OCI-LY1 (cell line): ENCODE data around the gene P4HB.

Experiments
- EZH2 ChIP-seq: fragments of 200-600 bp; sonication (generic), shearing (Covaris generic); IDR thresholded peaks from 2 replicates; pipeline ENCODE4 v1.8.0; 2017; ENCODE audit warnings: borderline replicate concordance, mixed run types, mild to moderate bottlenecking, antibody characterized with exemption, low read length, moderate library complexity, mixed read lengths
- TF ChIP-seq, protein P1 (sequence below): fragments of 200-600 bp; sonication (generic), shearing (Covaris generic); IDR thresholded peaks from 2 replicates; pipeline ENCODE4 v1.5.1; 2017; ENCODE audit warnings: mild to moderate bottlenecking, antibody characterized with exemption, low read length, moderate library complexity, mixed read lengths

DNA sequence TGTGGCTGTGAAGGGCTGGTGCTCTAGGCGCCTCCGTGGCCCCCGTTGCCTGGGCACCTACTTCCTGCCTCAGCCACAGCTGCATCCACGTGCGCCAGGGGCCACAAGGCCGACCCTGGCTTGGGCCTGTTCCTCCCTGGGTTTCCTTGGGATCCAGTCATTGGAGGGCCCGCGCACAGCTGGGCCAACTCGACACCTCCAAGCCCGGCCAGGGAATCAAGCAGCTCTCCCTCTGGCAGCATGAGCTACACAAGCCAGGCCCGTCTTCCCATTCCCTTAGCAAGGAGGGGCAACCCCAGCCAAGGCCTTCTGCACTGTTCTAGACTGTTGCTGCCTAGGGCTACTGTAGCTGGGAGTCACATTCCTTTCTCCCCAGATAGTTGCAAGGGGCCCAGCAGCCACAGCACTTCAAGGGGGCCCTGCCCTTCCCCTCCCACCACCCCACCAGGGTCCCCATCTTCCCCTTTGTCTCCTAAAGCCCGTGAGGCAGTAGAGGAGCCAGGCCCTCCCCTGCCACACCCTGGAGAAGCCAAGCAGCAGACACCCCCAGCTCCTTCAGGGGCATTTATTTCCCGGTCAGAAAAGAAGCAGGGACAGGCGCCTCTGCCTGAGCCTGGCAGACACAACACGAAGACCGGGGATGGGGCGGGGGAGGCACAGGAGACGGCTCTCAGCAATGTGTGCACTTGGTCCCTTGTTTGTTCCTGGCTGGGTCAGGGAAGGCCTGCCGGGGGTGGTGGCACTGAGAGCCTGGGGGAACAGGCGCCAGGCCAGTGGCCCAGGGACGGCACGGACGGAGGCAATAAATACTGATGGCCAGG, 7.0 kb upstream of the P4HB start:
- TF ChIP-seq, protein P1, sequence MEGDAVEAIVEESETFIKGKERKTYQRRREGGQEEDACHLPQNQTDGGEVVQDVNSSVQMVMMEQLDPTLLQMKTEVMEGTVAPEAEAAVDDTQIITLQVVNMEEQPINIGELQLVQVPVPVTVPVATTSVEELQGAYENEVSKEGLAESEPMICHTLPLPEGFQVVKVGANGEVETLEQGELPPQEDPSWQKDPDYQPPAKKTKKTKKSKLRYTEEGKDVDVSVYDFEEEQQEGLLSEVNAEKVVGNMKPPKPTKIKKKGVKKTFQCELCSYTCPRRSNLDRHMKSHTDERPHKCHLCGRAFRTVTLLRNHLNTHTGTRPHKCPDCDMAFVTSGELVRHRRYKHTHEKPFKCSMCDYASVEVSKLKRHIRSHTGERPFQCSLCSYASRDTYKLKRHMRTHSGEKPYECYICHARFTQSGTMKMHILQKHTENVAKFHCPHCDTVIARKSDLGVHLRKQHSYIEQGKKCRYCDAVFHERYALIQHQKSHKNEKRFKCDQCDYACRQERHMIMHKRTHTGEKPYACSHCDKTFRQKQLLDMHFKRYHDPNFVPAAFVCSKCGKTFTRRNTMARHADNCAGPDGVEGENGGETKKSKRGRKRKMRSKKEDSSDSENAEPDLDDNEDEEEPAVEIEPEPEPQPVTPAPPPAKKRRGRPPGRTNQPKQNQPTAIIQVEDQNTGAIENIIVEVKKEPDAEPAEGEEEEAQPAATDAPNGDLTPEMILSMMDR, result no peak
- TF ChIP-seq EZH2, result no peak
